CD4-positive, alpha-beta T cell treated with Interleukin-1 beta for 1 hour (primary cell): ENCODE results near the gene KDM6B.
"Not testable (repeated sequence)": the region's sequence is repeated elsewhere in the genome, so short reads cannot be mapped to it uniquely, and the experiment has no call there.

Source experiments
- DNase-seq, 2 donors: peaks; one replicate each; pipeline ENCODE4 v3.0.0-alpha.2; 2020 to 2022

KDM6B gene, protein sequence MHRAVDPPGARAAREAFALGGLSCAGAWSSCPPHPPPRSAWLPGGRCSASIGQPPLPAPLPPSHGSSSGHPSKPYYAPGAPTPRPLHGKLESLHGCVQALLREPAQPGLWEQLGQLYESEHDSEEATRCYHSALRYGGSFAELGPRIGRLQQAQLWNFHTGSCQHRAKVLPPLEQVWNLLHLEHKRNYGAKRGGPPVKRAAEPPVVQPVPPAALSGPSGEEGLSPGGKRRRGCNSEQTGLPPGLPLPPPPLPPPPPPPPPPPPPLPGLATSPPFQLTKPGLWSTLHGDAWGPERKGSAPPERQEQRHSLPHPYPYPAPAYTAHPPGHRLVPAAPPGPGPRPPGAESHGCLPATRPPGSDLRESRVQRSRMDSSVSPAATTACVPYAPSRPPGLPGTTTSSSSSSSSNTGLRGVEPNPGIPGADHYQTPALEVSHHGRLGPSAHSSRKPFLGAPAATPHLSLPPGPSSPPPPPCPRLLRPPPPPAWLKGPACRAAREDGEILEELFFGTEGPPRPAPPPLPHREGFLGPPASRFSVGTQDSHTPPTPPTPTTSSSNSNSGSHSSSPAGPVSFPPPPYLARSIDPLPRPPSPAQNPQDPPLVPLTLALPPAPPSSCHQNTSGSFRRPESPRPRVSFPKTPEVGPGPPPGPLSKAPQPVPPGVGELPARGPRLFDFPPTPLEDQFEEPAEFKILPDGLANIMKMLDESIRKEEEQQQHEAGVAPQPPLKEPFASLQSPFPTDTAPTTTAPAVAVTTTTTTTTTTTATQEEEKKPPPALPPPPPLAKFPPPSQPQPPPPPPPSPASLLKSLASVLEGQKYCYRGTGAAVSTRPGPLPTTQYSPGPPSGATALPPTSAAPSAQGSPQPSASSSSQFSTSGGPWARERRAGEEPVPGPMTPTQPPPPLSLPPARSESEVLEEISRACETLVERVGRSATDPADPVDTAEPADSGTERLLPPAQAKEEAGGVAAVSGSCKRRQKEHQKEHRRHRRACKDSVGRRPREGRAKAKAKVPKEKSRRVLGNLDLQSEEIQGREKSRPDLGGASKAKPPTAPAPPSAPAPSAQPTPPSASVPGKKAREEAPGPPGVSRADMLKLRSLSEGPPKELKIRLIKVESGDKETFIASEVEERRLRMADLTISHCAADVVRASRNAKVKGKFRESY (N-terminal part only)

DNA sequence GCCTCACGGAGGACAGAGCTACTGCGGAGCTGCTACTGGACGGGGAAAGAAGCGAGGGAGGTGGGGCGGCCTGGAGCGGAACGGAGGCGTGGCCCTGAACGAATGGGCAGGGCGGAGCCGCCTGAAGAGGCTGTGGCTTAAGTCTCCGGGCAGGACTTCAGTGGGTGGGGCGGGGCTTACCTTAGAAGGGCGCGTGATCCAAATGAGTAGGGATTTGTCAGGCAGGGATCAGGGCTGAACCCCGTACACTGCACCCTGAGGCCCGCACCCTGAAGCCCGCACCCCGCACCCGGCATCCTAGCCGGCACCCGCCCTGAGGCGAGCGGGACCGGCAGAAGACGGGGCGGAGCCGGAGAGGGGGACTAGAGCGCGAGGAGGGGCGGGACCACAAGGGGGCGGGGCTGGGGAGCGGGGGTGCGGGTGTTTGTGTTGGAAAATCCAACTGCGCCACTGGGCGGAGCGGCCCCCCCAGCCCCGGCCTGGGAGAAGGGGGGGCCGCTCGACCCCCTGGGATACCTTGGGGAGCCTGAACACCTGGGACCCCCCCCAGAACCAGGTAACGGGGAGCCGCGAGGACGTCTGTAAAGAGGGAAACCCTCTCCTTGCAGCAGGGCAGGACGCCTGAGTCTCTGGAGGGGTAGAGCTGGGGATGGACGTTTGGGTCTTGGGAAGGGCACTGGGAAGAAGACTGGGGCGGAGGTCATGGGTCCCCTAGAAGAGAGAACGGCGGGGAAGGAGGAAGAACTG is at the start of gene KDM6B:
TSS of gene KDM6B (plus strand) at position 423 of the 747 bp plus-strand sequence. CDS start 11,338 bp downstream, outside the sequence.
- peak; percentile 88 to 92 for DNase-seq

- no peak for DNase-seq
These were observed 47.2 kb upstream of the KDM6B start for GRCh38 chr17:7786866-7787265.

- no peak for DNase-seq
These were observed 44.9 kb upstream of the KDM6B start for GRCh38 chr17:7789131-7789530.

- no peak for DNase-seq
These were observed 43.9 kb upstream of the KDM6B start for GRCh38 chr17:7790150-7790549.

DNA sequence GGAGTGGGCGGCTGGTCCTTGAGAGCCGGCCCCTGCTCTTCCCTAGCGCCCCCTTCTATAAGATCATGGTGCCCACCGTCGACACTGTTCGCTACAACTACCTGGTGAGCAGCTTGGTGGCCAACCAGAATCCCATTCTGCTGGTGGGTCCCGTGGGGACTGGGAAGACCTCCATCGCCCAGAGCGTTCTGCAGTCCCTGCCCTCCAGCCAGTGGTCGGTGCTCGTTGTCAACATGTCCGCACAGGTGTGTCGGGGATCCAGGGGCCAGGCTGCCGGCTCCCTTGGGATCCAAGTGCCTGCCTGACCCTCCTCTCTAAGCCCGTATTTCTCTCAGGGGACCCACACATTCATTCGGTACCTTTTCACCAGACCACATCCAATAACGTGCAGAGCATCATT is 41.4 kb upstream of the KDM6B start:
- DNase-seq, result no peak

- DNase-seq, result no peak
These were observed 39.8 kb upstream of the KDM6B start for GRCh38 chr17:7794075-7794663.

DNA sequence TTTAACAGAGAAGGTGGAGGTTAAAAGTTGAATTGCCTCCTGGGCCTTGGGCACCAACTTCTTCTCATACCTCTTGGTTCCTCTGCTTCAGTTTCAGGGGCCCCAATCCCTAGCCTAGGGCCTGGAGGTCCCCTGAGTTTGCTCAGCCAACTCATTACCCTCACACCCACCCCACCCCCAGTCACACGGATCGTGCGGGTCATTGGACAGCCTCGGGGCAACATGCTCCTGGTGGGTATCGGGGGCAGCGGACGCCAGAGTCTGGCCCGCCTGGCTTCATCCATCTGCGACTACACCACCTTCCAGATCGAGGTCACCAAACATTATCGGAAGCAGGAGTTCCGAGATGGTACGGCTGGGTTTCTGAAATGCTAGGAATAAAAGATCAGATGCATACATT is 36.0 kb upstream of the KDM6B start:
- DNase-seq, result no peak

DNA sequence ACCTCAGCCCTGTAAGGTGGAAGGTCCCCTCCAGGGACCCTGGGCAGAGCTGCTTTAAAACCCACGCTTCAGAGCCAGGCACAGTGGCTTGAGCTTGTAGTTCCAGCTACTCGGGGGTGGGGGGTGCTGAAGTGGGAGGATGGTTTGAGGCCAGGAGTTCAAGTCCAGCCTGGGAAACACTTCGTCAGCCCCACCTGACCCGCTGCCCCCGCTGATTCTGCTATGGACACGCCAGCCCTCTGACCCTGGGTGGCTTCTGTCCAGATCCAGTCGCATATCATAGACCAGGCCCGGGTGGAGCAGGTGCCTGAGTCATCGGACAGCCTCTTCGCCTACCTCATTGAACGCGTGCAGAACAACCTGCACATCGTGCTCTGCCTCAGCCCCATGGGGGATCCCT is 35.2 kb upstream of the KDM6B start:
- no peak for DNase-seq

GRCh38 chr17:7803981-7804380 is 30.0 kb upstream of the KDM6B start:
- no peak for DNase-seq

DNA sequence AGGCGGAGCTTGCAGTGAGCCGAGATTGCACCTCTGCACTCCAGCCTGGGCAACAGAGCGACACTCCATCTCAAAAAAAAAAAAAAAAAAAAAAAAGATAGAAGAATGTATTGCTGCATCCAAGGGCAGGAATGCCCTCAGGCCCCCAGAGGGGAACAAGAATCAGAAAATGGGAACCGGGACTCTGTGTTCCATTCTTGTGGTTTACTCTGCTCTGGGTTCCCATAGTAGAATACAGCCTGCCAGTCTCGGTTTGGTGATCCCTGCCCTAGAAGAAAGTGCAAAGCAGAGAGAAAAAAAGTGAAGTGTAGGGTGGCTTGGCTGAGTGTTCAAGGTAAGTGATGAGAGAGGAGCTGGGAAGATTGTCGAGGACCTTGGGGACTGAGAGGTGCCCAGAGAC is 27.4 kb upstream of the KDM6B start:
- no peak for DNase-seq

DNA sequence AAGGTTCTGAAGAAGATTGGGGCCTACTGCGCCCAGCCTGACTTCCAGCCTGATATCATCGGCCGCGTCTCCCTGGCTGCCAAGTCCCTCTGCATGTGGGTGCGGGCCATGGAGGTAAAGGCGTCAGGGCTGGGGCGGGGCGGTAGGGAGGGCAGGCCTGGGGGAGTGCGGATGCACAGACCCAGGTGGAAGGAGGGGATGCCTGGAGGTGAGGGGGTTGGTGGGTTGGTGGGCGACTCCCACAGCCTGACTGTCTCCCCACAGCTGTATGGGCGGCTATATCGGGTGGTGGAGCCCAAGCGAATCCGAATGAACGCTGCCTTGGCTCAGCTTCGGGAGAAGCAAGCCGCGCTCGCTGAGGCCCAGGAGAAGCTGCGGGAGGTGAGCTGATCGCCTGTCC is 26.8 kb upstream of the KDM6B start:
- no peak for DNase-seq

DNA sequence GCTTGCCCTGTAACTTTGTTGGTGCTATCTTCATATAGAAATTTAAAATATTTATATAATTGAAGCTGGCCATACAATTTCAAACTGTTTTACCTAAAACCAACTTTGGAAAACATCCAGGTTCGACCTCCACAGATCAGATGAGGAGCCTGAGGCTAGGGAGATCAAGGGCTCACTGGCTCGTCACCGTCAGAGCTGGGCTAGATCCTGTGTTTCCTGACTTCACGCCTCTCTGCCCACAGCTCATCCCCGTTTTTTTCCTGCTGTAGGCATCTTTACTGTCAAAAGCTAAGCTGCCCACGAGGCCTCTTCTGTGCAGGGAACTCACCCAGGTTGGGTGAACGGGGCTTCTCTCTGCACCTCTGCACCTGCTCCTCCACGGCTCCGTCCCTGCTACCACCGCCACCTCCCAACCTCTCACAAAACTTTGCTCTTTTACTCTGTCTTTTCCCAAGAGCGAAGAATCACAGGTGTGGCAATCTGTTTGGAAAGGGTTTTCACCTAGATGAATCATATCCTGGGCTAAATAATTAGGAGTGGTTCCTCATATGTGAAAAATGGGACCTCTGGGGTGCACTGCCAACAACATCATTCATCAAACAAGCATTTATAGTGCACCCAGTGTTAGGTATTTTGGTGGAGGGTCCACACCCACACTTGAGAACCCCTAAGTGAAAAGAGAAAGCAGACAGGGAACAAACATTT is 24.8 kb upstream of the KDM6B start:
- DNase-seq, result no peak

- not testable (repeated sequence) for DNase-seq
These were observed 24.1 kb upstream of the KDM6B start for GRCh38 chr17:7809791-7810343.

DNA sequence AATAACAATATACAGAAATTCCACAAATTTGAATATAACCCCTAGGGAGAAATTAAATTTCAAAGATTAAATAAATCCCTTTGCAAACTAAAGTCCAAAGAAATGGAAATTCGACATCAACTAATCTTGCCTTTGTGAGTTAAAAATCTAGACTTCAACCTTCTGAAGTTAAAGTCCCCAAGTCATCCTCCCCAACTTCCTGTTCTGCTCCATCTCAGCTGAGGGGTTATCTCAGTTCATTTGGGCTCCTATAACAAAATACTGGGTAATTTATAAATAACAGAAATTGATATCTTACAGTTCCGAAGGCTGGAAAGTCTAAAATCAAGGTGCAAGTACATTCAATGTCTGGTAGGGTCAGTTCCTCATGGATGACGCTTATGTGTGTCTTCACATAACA is 22.8 kb upstream of the KDM6B start:
- no peak for DNase-seq

GRCh38 chr17:7814969-7815368 is 19.0 kb upstream of the KDM6B start:
- no peak for DNase-seq

GRCh38 chr17:7816926-7817642 is 16.9 kb upstream of the KDM6B start:
- no peak for DNase-seq

DNA sequence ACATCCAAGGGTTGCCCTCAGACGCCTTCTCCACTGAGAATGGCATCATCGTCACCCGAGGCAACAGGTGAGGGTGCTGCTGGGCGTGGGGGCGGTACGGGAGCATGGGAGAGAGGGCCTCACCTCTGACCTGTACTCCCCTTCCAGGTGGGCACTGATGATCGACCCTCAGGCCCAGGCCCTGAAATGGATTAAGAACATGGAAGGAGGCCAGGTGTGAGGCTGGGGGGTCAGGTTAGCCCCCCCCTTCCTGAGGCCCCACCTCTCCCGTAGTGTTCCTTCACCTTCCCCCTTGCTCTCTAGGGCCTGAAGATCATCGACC is 16.4 kb upstream of the KDM6B start:
- DNase-seq, result no peak

DNA sequence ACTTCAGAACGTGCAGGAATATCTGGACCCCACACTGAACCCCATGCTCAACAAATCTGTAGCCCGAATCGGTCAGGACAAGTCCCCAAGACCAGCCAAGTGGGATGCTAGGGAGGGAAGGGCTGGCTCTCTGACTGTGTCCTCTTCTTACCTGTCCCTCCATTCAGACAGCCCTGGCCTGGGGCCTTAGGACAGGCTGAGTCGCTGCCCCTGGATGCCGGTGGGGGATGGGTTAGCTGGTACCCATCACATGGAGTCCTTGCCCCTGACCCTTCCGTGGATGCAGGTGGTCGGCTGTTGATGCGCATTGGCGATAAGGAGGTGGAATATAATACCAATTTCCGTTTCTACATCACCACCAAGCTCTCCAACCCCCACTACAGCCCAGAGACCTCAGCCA is 16.0 kb upstream of the KDM6B start:
- DNase-seq, result no peak

DNA sequence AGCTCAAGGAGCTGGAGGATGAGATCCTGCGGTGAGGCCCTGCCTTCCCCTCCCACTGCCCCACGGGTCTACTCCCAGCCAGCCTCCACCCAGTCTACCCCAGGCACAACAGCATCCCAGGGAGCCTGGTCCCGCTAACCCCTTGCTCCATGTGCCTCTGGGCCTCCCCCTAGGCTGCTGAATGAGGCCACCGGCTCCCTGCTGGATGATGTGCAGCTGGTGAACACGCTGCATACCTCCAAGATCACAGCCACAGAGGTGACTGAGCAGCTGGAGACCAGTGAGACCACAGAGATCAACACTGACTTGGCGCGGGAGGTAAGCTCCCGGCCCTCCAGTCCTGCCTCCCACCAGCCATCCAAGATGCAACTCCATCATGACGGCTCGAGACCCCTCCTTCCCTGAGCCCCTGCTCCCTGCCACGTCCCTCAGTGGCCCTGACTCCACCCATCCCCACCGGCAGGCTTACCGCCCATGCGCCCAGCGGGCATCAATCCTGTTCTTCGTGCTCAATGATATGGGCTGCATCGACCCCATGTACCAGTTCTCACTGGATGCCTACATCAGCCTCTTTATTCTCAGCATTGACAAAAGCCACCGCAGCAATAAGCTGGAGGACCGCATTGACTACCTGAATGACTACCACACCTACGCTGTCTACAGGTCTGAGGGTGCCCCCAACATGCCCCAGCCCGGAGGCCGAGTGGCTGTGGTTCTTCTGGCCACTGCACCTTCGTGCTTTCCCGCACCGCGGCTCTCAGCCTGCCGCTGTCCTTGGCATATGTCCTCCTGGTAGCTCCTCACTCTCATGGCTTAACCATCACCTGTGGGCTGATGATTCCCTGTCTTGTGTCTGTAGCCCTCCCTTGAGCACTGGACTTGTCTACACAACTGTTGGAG is 15.0 kb upstream of the KDM6B start:
- no peak for DNase-seq

- no peak for DNase-seq
These were observed 13.8 kb upstream of the KDM6B start for GRCh38 chr17:7820231-7820630.
